Prostate gland (tissue), 2 donors: ENCODE data around the gene MRPS5. TPM values are rescaled to one million over a fixed set of nuclear protein-coding genes. Genes with fewer than 3 reads are reported as not detected.

Source experiments
- DNase-seq: peaks from one replicate; pipeline ENCODE4 v3.0.0-alpha.2; 2019; ENCODE audit warnings: low spot score
- H3K27ac ChIP-seq, 2 donors: fragments of 200-600 bp; sonication (generic); 2 replicates each; pipeline ENCODE4 v1.5.1; 2017 to 2019
- H3K27me3 ChIP-seq: fragments of 200-600 bp; sonication (generic); replicated peaks from 2 replicates; pipeline ENCODE4 v1.5.1; 2019; ENCODE audit not compliant: insufficient read depth
- H3K36me3 ChIP-seq, 2 donors: fragments of 200-600 bp; sonication (generic); 1 replicate in 1 of 2; 2 replicates in 1 of 2; pipeline versions ENCODE4 v1.5.1 to v1.8.1; 2017 to 2019
- H3K4me1 ChIP-seq: fragments of 200-600 bp; sonication (generic); replicated peaks from 2 replicates; pipeline ENCODE4 v1.5.1; 2019
- H3K4me3 ChIP-seq, 2 donors: fragments of 200-600 bp; sonication (generic); 2 replicates each; pipeline ENCODE4 v1.5.1; 2017 to 2019
- H3K9me3 ChIP-seq: fragments of 200-600 bp; sonication (generic); 2 replicates; pipeline ENCODE4 v1.5.1; 2017
- POLR2A ChIP-seq: fragments of 450-650 bp; IDR thresholded peaks from one replicate; pipeline ENCODE4 v1.6.1; 2016; ENCODE audit warnings: antibody characterized with exemption, mild to moderate bottlenecking
- POLR2AphosphoS5 ChIP-seq: sonication (generic); formaldehyde crosslinking; IDR thresholded peaks from one replicate; pipeline ENCODE4 v1.6.1; 2017; ENCODE audit warnings: antibody characterized with exemption
- WGBS: methylation state at CpG from one replicate; pipeline ENCODE4 v1.1.5; 2018; 5-methylcytosine and 5-hydroxymethylcytosine counted together
- intact Hi-C: fragments of 100-400 bp; cut with DNase I; formaldehyde crosslinking; loops from one replicate; pipeline ENCODE4 v1.14.2; 2022
- total RNA-seq, 2 donors: library from RNA; depleted of rRNA; stranded (reverse); fragments of >200 nt; gene quantifications; one replicate each; pipeline ENCODE4 v1.1.0, GENCODE V29; 2016
- TF ChIP-seq, protein P1 (sequence below), 4 experiments: fragments of 200-600 bp in 2 of 4; fragments of 450-650 bp in 2 of 4; sonication (generic) in 2 of 4; IDR thresholded peaks; 1 replicate in 3 of 4; 2 replicates in 1 of 4; pipeline ENCODE4 v1.5.1; 2016 to 2019; ENCODE audit warnings: antibody characterized with exemption in 4 of 4, mild to moderate bottlenecking in 2 of 4, moderate library complexity in 2 of 4

The MRPS5 gene
- total RNA-seq, 2 donors from 2014 or later, result 35.0 to 49.9 TPM

DNA sequence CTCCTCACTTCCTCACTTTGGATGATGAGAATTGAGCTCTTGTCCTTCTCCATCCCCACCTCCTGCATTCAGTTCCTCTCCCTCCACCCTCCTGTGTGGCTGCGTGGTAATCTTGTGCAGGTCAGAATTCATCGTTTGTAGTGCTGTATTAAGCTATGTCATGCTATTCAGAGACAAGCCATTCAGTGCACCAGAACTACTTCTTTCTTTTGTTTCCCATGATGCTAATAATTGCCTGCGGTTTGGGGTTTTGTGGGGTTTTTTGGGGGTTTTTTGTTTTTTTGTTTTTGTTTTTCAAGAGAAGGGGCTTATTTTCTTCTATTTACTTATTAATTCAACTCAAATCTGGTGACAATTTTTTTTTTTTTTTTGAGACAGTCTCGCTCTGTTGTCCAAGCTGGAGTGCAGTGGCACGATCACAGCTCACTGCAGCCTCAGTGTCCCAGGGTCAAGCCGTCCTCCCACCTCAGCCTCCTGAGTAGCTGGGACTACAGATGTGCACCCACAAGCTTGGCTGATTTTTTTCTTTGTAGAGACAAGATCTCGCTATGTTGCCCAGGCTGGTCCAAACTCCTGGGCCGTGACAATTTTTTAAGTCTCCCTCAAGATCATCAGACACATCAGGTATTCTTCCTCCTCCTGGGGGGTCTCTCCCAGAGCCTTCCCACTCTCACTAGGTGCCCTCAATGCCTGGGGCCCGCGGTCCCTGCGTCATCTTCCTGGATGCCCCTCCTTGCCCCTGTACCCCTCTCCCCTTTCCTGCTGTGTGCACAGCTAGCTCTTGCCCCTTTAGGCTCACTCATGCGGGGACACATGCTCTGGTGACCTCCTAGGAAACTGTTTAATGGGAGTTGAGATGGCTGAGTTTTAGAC lies 58.3 kb downstream of the MRPS5 start:
- H3K36me3 ChIP-seq, result no peaks in the 10 kb centered on the region
- no peak overlapping the region for H3K4me3 ChIP-seq
- WGBS, result 85% methylated on average over 12 of the region's 12 CpGs
- no peak overlapping the region for H3K27ac ChIP-seq
- H3K9me3 ChIP-seq, result no peaks in the 10 kb centered on the region
- no peak for DNase-seq
- intact Hi-C loops, result no loop called here
- H3K27me3 ChIP-seq, result no peaks in the 10 kb centered on the region
- no peaks in the 10 kb centered on the region for H3K4me1 ChIP-seq
- TF ChIP-seq POLR2A, result no peak
- TF ChIP-seq POLR2AphosphoS5, result no peak
- TF ChIP-seq, protein P1, sequence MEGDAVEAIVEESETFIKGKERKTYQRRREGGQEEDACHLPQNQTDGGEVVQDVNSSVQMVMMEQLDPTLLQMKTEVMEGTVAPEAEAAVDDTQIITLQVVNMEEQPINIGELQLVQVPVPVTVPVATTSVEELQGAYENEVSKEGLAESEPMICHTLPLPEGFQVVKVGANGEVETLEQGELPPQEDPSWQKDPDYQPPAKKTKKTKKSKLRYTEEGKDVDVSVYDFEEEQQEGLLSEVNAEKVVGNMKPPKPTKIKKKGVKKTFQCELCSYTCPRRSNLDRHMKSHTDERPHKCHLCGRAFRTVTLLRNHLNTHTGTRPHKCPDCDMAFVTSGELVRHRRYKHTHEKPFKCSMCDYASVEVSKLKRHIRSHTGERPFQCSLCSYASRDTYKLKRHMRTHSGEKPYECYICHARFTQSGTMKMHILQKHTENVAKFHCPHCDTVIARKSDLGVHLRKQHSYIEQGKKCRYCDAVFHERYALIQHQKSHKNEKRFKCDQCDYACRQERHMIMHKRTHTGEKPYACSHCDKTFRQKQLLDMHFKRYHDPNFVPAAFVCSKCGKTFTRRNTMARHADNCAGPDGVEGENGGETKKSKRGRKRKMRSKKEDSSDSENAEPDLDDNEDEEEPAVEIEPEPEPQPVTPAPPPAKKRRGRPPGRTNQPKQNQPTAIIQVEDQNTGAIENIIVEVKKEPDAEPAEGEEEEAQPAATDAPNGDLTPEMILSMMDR (IDR thresholded peaks at IDR 0.05), result no peak

DNA sequence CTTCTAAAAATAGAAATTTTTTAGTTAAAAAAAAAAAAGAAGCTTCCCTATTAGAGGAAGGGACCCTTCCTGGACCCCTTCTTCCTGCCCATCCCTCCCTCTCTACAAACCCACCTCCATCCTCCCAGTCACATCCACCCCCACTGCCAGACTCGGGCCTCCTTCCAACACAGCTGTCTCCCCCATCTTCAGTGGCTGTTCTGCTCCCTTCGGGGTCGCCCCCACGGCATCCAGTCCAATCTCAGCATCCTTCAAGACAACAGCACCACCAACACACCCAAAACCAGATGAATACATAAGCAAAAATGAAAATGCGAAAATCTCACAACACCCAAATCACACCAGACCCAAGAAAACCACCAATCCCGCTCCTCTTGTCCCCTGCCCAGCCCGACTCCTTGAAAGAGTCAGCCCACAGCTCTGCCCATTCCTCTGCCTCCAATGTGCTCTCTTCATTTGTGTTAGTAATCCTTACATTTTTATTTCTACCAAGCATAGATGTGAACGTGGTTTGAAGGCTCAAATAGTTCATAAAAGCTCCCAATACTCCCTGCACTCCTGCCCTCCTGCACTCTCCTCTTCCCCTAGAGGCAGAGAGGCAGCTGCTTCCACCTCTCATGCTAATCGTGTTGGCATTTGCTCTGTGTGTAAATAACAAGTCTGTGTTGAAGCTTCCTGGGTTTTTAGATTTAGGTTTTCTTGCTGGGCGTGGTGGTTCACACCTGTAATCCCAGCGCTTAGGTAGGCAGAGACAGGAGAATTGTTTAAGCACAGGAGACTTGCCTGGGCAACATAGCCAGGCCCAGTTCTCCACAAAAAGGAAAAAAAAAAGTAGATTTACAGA lies 59.1 kb downstream of the MRPS5 start:
- H3K4me3 ChIP-seq, result no peak overlapping the region
- 70% methylated on average over 11 of the region's 11 CpGs for WGBS
- no peaks in the 10 kb centered on the region for H3K4me1 ChIP-seq
- H3K9me3 ChIP-seq, result no peaks in the 10 kb centered on the region
- H3K36me3 ChIP-seq, result no peaks in the 10 kb centered on the region
- H3K27ac ChIP-seq, result no peak overlapping the region
- intact Hi-C loops, result no loop called here
- no peak for DNase-seq
- H3K27me3 ChIP-seq, result no peaks in the 10 kb centered on the region
- no peak for TF ChIP-seq POLR2A
- TF ChIP-seq, protein P1 (IDR thresholded peaks at IDR 0.05), result no peak
- no peak for TF ChIP-seq POLR2AphosphoS5

DNA sequence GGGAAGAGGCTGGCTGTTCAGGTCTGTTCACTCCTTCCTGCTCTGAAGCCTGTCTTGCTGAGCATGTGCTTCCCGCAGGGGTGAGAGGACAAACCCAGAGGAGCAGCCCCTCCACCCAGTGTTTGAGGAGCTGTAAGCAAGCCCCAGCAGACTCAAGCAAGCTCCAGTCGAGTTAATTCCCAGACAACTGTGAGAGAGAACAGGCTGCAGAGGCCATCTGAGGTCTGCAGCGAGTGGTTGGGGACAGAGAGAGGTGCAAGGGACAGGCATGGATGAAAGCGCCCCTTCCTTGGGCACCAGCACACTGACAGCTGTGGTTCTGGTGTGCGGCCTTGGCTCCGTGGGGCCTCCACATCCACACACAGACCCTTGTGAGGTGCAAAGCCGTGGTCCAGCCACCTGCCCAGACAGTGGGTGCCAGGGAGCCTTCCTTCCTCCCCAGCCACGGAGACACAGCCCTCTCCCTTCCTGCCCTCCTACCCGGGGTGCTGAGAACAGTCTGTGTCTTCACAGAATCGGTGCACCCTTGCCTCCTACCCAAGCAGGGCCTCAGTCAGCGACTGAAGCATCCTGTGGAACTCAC lies 59.9 kb downstream of the MRPS5 start:
- no peaks in the 10 kb centered on the region for H3K36me3 ChIP-seq
- no peak overlapping the region for H3K4me3 ChIP-seq
- no peaks in the 10 kb centered on the region for H3K9me3 ChIP-seq
- intact Hi-C loops, result no loop called here
- TF ChIP-seq, protein P1 (IDR thresholded peaks at IDR 0.05), result no peak
- TF ChIP-seq POLR2AphosphoS5 (no peak), POLR2A (no peak)
- no peaks in the 10 kb centered on the region for H3K27me3 ChIP-seq
- no peaks in the 10 kb centered on the region for H3K4me1 ChIP-seq
- DNase-seq, result no peak
- 68% methylated on average over 11 of the region's 11 CpGs for WGBS
- H3K27ac ChIP-seq, result no peak overlapping the region

DNA sequence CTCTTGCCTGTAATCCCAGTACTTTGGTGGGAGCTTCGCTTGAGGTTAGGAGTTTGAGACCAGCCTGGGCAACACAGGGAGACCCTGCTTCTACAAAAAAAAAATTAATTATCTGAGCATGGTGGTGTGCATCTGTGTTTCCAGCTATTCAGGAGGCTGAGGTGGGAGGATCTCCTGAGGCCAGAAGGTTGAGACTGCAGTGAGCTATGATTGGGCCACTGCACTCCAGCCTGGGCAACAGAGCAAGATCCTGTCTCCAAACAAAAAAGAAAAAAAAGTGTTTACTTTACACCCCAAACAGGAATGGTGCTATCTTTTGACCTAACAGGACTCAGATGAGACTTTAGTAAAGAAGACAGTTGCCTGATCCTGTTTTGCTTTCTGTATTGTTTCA lies 60.5 kb downstream of the MRPS5 start:
- intact Hi-C loops, result no loop called here
- no peak for DNase-seq
- Histone ChIP-seq H3K36me3 (no peaks in the 10 kb centered on the region), H3K27ac (no peak overlapping the region), H3K27me3 (no peaks in the 10 kb centered on the region), H3K4me3 (no peak overlapping the region), H3K9me3 (no peaks in the 10 kb centered on the region), H3K4me1 (no peaks in the 10 kb centered on the region)
- WGBS, result 92% methylated on average over 1 of the region's 1 CpG
- TF ChIP-seq POLR2A (no peak), POLR2AphosphoS5 (no peak)
- TF ChIP-seq, protein P1 (IDR thresholded peaks at IDR 0.05), result no peak
